ENCODE data around the gene ARL15. TPM values are rescaled to one million over a fixed set of nuclear protein-coding genes. Genes with fewer than 3 reads are reported as not detected.
A peak's percentile ranks its signal among the peaks of the same experiment; 100 is the strongest.
"Not testable (repeated sequence)": the region's sequence is repeated elsewhere in the genome, so short reads cannot be mapped to it uniquely, and the experiment has no call there.

The ARL15 gene
- total and polyA plus RNA-seq, 5 donors from 2014 or later: 16.5 to 27.7 (median 19.1) TPM

GRCh38 chr5:53984971-53985370 lies 325.4 kb downstream of the ARL15 start:
- Histone ChIP-seq H3K4me3 (ENCODE audit: low read depth, low read length) (no peak overlapping the region), H3K9me3 (ENCODE audit: control insufficient read depth in 2 of 2, low read length in 2 of 2) (no peaks in the 10 kb centered on the region), H3K36me3 (ENCODE audit: control insufficient read depth, insufficient read depth, low read length) (no peaks in the 10 kb centered on the region), H3K27ac (ENCODE audit: insufficient read depth, low read length, poor library complexity, severe bottlenecking) (no peak overlapping the region), H3K27me3 (ENCODE audit: control insufficient read depth, insufficient read depth, low read length) (no peaks in the 10 kb centered on the region), H3K4me1 (ENCODE audit: control insufficient read depth, insufficient read depth, low read length, poor library complexity, severe bottlenecking) (no peaks in the 10 kb centered on the region)
- Mint-ChIP-seq H3K4me3 (no peak overlapping the region), H3K36me3 (peaks cover 30% of the 10 kb centered on the region), H3K27me3 (no peaks in the 10 kb centered on the region), H3K9me3 (peaks cover 0 to 21% (median 10%) of the 10 kb centered on the region in 7 donors), H3K27ac (no peak overlapping the region), H3K4me1 (peaks cover 0 to 11% (median 0%) of the 10 kb centered on the region in 4 donors)
- DNase-seq (no peak), ATAC-seq (ENCODE audit: low read depth in 2 of 2) (no peak)

DNA sequence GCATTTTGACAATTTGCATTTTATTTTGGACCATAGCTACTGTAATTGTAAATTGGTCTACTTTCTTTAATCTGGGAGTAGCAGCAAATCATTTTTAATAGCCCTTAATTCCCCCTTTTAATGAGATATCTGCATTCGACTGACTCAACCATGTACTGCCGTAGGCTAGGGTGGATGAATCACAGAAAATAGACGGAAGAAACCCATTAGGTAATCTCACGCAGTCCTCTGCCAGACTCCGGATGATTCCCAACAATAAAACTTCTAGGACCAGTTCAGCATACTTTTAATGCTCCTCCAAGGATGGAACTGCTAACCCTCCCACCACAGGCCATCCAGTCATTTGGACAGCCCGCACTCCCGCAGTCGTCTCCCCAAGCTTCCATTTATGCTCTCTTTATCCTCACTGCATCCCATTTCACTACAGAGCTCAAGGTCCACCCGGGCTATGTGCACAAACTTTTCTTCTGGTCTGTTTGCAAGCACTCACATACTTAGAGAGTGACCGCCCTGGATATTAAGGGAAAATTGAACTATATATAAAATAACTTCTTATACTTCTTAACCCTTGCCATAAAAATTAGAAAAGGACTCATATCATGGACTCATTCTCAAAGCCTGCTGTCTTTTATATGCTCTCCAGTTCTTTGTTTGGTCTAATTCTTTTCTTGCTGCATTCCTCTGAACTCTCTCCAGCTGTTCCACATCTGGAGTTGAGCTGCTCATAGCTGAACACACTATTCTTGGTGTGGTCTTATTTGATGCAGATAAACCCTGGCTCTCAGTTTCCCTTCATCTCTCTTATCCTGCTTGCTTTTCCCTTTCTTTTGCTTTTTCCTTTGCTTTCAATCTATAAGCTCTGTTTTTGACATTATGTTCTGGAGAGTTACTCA lies 326.6 kb downstream of the ARL15 start:
- DNase-seq (no peak), ATAC-seq (ENCODE audit: low read depth in 2 of 2) (no peak)
- H3K36me3 Mint-ChIP-seq: peaks cover 30% of the 10 kb centered on the region
- H3K4me3 Mint-ChIP-seq: peak overlapping the region in 1 of 4 donors; percentile 28
- H3K27me3 Mint-ChIP-seq: no peaks in the 10 kb centered on the region
- H3K27ac Mint-ChIP-seq: peak overlapping the region in 1 of 3 donors; percentile 76
- H3K4me1 Mint-ChIP-seq: peaks cover 0 to 10% (median 0%) of the 10 kb centered on the region in 4 donors
- H3K4me1 ChIP-seq (ENCODE audit: control insufficient read depth, insufficient read depth, low read length, poor library complexity, severe bottlenecking): no peaks in the 10 kb centered on the region
- no peaks in the 10 kb centered on the region for H3K27me3 ChIP-seq (ENCODE audit: control insufficient read depth, insufficient read depth, low read length)
- peaks cover 0 to 23% (median 10%) of the 10 kb centered on the region in 7 donors for H3K9me3 Mint-ChIP-seq
- no peak overlapping the region for H3K27ac ChIP-seq (ENCODE audit: insufficient read depth, low read length, poor library complexity, severe bottlenecking)
- no peaks in the 10 kb centered on the region for H3K9me3 ChIP-seq (ENCODE audit: control insufficient read depth in 2 of 2, low read length in 2 of 2)
- no peaks in the 10 kb centered on the region for H3K36me3 ChIP-seq (ENCODE audit: control insufficient read depth, insufficient read depth, low read length)
- no peak overlapping the region for H3K4me3 ChIP-seq (ENCODE audit: low read depth, low read length)

DNA sequence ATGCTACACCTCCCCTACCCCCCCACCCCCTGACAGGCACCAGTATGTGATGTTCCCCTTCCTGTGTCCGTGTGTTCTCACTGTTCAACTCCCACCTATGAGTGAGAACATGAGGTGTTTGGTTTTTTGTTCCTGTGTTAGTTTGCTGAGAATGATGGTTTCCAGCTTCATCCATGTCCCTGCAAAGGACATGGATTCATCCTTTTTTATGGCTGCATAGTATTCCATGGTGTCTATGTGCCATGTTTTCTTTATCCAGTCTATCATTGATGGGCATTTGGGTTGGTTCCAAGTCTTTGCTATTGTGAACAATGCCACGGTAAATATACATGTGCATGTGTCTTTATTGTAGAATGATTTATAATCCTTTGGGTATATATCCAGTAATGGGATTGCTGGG lies 328.1 kb downstream of the ARL15 start:
- H3K9me3 ChIP-seq (ENCODE audit: control insufficient read depth in 2 of 2, low read length in 2 of 2); H3K27me3 ChIP-seq (ENCODE audit: control insufficient read depth, insufficient read depth, low read length); H3K4me1 Mint-ChIP-seq; H3K4me3 Mint-ChIP-seq; DNase-seq; H3K36me3 ChIP-seq (ENCODE audit: control insufficient read depth, insufficient read depth, low read length); ATAC-seq (ENCODE audit: low read depth in 2 of 2); H3K4me3 ChIP-seq (ENCODE audit: low read depth, low read length); H3K27me3 Mint-ChIP-seq; H3K4me1 ChIP-seq (ENCODE audit: control insufficient read depth, insufficient read depth, low read length, poor library complexity, severe bottlenecking); H3K27ac ChIP-seq (ENCODE audit: insufficient read depth, low read length, poor library complexity, severe bottlenecking): not testable (repeated sequence)
- H3K36me3 Mint-ChIP-seq: peaks cover 23% of the 10 kb centered on the region
- H3K9me3 Mint-ChIP-seq: peaks cover 0 to 23% (median 10%) of the 10 kb centered on the region in 7 donors
- peak overlapping the region in 1 of 3 donors; percentile 18 for H3K27ac Mint-ChIP-seq

DNA sequence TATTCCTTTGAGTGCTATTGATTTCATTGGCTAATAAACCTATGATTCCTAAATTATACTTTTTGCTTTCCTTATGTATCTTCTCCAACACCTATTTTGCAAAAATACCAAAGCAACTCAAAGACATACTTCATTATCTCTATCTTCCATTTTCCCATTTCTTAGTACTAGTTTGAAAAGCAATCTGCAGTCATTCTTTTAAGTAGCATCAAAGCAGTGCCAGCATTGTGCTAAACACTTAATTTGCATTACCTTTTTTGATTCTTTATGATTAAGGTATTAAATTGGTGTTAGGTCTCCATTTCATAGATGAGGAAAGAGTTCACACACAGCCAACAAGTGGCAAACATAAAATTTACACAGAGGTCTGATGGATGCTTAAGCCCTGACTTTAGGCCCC lies 330.3 kb downstream of the ARL15 start:
- ATAC-seq (ENCODE audit: low read depth in 2 of 2): no peak
- peaks cover 33% of the 10 kb centered on the region for H3K36me3 Mint-ChIP-seq
- no peak overlapping the region for H3K27ac Mint-ChIP-seq
- H3K9me3 Mint-ChIP-seq: peaks cover 0 to 23% (median 6%) of the 10 kb centered on the region in 7 donors
- Histone ChIP-seq H3K9me3 (ENCODE audit: control insufficient read depth in 2 of 2, low read length in 2 of 2) (no peaks in the 10 kb centered on the region), H3K36me3 (ENCODE audit: control insufficient read depth, insufficient read depth, low read length) (no peaks in the 10 kb centered on the region), H3K4me3 (ENCODE audit: low read depth, low read length) (no peak overlapping the region), H3K4me1 (ENCODE audit: control insufficient read depth, insufficient read depth, low read length, poor library complexity, severe bottlenecking) (no peaks in the 10 kb centered on the region), H3K27ac (ENCODE audit: insufficient read depth, low read length, poor library complexity, severe bottlenecking) (no peak overlapping the region), H3K27me3 (ENCODE audit: control insufficient read depth, insufficient read depth, low read length) (no peaks in the 10 kb centered on the region)
- no peak for DNase-seq
- no peaks in the 10 kb centered on the region for H3K27me3 Mint-ChIP-seq
- H3K4me3 Mint-ChIP-seq: no peak overlapping the region
- H3K4me1 Mint-ChIP-seq: no peaks in the 10 kb centered on the region

DNA sequence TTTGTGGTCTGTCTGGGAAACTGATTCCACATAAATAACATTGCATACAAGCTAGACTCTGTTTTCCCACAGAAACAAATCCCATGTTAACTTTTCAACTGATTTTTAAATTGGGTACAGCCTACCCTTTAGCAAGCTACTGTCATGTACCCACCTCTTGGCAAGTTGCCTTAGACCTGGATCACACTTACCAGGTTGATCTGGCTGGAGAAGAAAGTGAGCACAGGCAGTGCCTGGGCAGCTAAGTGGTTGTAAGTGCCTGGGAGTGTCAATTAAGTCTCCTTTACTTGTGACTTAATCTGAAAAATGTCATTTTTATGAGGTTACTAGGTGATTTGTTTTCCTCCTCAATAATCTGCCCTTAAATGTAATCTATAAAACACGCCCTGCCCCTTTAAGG lies 336.4 kb downstream of the ARL15 start:
- H3K4me1 Mint-ChIP-seq: peaks cover 0 to 3% (median 0%) of the 10 kb centered on the region in 4 donors

GRCh38 chr5:53972314-53972713 lies 338.1 kb downstream of the ARL15 start:
- Mint-ChIP-seq H3K4me1 (peaks cover 0 to 6% (median 1%) of the 10 kb centered on the region in 4 donors), H3K9me3 (peaks cover 0 to 1% (median 0%) of the 10 kb centered on the region in 7 donors), H3K4me3 (no peak overlapping the region), H3K36me3 (peaks cover 31% of the 10 kb centered on the region), H3K27ac (no peak overlapping the region), H3K27me3 (no peaks in the 10 kb centered on the region)
- ATAC-seq (ENCODE audit: low read depth in 2 of 2) (no peak), DNase-seq (no peak)
- Histone ChIP-seq H3K27ac (ENCODE audit: insufficient read depth, low read length, poor library complexity, severe bottlenecking) (no peak overlapping the region), H3K36me3 (ENCODE audit: control insufficient read depth, insufficient read depth, low read length) (peaks cover 3% of the 10 kb centered on the region), H3K27me3 (ENCODE audit: control insufficient read depth, insufficient read depth, low read length) (no peaks in the 10 kb centered on the region), H3K4me3 (ENCODE audit: low read depth, low read length) (no peak overlapping the region), H3K4me1 (ENCODE audit: control insufficient read depth, insufficient read depth, low read length, poor library complexity, severe bottlenecking) (no peaks in the 10 kb centered on the region), H3K9me3 (ENCODE audit: control insufficient read depth in 2 of 2, low read length in 2 of 2) (no peaks in the 10 kb centered on the region)

More for the DNA sequence above, 336.4 kb downstream of the ARL15 start:
- Histone ChIP-seq H3K36me3 (ENCODE audit: control insufficient read depth, insufficient read depth, low read length) (no peaks in the 10 kb centered on the region), H3K27me3 (ENCODE audit: control insufficient read depth, insufficient read depth, low read length) (no peaks in the 10 kb centered on the region), H3K9me3 (ENCODE audit: control insufficient read depth in 2 of 2, low read length in 2 of 2) (no peaks in the 10 kb centered on the region), H3K4me1 (ENCODE audit: control insufficient read depth, insufficient read depth, low read length, poor library complexity, severe bottlenecking) (no peaks in the 10 kb centered on the region), H3K27ac (ENCODE audit: insufficient read depth, low read length, poor library complexity, severe bottlenecking) (no peak overlapping the region), H3K4me3 (ENCODE audit: low read depth, low read length) (no peak overlapping the region)
- Mint-ChIP-seq H3K27me3 (no peaks in the 10 kb centered on the region), H3K36me3 (peaks cover 24% of the 10 kb centered on the region), H3K9me3 (peaks cover 0 to 1% (median 0%) of the 10 kb centered on the region in 7 donors), H3K4me3 (no peak overlapping the region), H3K27ac (no peak overlapping the region)
- no peak for DNase-seq
- no peak for ATAC-seq (ENCODE audit: low read depth in 2 of 2)

DNA sequence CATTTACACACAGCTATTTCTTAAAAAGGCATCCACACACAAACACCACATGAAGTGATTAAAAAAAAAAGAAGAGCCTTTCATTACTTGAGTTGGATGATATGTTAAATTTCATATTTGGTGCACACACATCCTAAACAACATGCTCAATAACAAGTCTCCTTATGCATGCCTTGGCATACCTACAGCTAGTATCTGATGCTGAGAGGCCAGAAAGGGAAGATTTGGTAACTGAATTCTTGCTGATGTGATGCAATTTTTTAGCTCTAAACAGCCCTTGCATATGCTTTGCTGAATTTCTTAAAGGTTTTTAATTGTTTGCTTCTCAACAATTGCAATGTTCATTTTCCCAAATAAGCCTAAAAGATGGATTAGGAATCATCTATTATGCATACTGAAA lies 338.8 kb downstream of the ARL15 start:
- DNase-seq: no peak
- Mint-ChIP-seq H3K36me3 (peaks cover 31% of the 10 kb centered on the region), H3K4me1 (peaks cover 0 to 9% (median 1%) of the 10 kb centered on the region in 4 donors), H3K27ac (no peak overlapping the region), H3K4me3 (no peak overlapping the region), H3K27me3 (no peaks in the 10 kb centered on the region), H3K9me3 (peaks cover 0 to under 1% (median 0%) of the 10 kb centered on the region in 7 donors)
- Histone ChIP-seq H3K27me3 (ENCODE audit: control insufficient read depth, insufficient read depth, low read length) (no peaks in the 10 kb centered on the region), H3K4me1 (ENCODE audit: control insufficient read depth, insufficient read depth, low read length, poor library complexity, severe bottlenecking) (no peaks in the 10 kb centered on the region), H3K36me3 (ENCODE audit: control insufficient read depth, insufficient read depth, low read length) (peaks cover 3% of the 10 kb centered on the region), H3K4me3 (ENCODE audit: low read depth, low read length) (no peak overlapping the region), H3K9me3 (ENCODE audit: control insufficient read depth in 2 of 2, low read length in 2 of 2) (no peaks in the 10 kb centered on the region), H3K27ac (ENCODE audit: insufficient read depth, low read length, poor library complexity, severe bottlenecking) (no peak overlapping the region)
- no peak for ATAC-seq (ENCODE audit: low read depth in 2 of 2)

DNA sequence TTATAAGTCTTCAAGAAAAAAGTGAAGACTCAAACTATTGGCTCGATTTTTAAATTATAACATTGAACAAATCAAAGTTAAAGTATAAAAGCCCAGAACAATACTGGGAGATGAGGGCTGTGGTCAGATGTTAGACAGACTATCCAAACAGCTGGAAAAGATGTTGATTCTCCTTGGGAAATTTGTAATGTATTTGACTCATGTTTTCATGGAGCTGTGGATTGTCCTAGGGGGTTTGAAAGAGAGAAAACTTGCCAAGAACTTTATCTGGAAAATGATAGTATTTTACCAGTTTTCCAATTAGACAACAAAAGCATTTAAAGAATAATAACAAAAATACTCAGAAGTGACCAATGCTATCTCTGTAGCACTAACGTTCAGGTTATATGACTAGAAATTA lies 339.2 kb downstream of the ARL15 start:
- Mint-ChIP-seq H3K27ac (no peak overlapping the region), H3K27me3 (no peaks in the 10 kb centered on the region), H3K4me3 (no peak overlapping the region), H3K4me1 (peaks cover 0 to 9% (median 1%) of the 10 kb centered on the region in 4 donors), H3K9me3 (no peaks in the 10 kb centered on the region), H3K36me3 (peaks cover 27% of the 10 kb centered on the region)
- Histone ChIP-seq H3K36me3 (ENCODE audit: control insufficient read depth, insufficient read depth, low read length) (peaks cover 3% of the 10 kb centered on the region), H3K27me3 (ENCODE audit: control insufficient read depth, insufficient read depth, low read length) (no peaks in the 10 kb centered on the region), H3K4me1 (ENCODE audit: control insufficient read depth, insufficient read depth, low read length, poor library complexity, severe bottlenecking) (no peaks in the 10 kb centered on the region), H3K9me3 (ENCODE audit: control insufficient read depth in 2 of 2, low read length in 2 of 2) (no peaks in the 10 kb centered on the region), H3K4me3 (ENCODE audit: low read depth, low read length) (no peak overlapping the region), H3K27ac (ENCODE audit: insufficient read depth, low read length, poor library complexity, severe bottlenecking) (no peak overlapping the region)
- ATAC-seq (ENCODE audit: low read depth in 2 of 2) (no peak), DNase-seq (no peak)
